DMS53 (cell line): ENCODE data around the gene WDR35.
"Not testable (repeated sequence)": the region's sequence is repeated elsewhere in the genome, so short reads cannot be mapped to it uniquely, and the experiment has no call there.

ENCODE experiments used
- DNase-seq: peaks from one replicate; lab custom pipeline; 2025; lab: John Stamatoyannopoulos, UW

WDR35 gene

DNA sequence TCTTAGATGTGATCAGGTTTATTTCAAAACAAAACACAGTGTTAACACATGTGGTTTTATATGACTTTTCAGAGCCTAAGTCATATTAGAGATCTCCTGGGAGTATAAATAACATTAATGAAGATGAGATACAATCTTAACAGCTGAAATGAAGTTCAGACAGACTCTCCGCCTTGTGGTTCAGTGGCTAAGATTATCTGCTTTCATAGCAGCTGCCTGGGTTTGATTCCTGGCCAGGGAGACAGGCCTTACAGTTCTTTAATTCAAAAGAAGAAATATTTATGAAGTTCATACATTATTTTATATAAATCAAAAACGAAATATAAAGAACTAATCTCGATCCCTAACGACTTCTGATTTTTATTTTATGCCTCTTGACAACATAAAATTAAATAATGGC, 52.9 kb downstream of the WDR35 start:
- DNase-seq, result no peak

DNA sequence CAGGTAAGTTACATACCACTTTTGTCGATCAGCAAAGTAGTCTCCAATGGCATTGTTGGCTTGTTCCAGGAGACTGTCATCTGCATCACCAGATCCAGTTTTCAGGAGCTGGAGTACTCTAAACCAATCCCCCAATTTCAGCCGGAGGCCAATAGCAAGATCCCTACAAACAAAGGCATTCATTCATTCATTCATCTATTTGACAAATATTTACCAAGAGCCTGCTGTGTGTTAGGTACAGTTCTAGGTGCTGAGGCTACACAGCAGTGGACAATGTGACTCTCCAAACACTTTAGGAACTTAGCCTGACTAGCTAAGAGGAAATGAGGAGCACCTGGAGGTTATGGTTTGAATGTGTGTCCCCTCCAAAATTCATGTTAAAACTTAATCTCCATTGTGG, 53.7 kb downstream of the WDR35 start:
- DNase-seq, result no peak

DNA sequence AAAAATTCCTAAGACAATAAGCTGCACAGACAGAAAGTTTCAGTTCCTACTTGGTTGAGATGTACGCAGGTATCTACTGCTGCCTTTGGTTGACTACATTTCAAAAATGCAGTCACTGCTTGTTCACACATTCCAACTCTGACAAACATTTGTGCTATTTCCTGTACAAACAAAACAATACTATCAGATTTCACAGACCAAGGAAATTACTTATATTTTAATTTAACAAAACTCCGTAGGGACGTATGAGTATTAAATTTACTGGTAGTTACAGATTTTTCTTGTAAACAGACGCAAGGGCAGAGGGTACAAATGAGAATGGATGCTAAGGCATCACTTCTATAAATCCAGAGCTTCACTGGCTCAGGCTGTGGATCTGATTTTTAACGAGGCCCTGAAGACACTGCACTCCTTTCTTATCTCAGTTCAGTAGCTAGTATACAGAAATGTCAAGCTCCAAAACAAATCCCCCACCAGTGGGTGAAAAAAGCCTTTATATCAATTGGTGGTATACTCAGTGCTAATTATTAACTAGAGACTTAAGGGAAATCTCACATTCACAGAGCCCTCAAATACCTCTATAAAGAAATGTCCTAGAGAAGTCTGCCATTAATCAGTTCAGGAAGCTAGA, 56.4 kb downstream of the WDR35 start:
- peak; percentile 29 for DNase-seq

DNA sequence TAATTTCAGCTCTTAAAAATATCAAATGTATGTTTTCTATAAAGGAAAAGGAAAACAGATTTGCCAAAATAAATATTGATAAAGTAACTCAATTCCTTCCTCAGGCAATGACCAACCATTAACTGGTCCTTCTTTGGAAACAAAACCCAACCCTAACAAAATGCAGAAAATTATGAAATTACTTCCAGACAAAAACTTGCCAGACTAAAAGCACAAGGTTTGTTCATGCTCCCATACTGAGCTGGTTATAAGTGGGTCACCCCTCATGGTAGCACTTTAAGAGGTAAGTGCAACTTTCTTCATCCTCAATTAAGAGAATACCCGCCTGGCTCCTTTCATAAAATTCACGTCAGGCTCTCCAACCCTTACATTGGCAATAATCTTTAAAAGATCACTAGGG, 57.0 kb downstream of the WDR35 start:
- no peak for DNase-seq

DNA sequence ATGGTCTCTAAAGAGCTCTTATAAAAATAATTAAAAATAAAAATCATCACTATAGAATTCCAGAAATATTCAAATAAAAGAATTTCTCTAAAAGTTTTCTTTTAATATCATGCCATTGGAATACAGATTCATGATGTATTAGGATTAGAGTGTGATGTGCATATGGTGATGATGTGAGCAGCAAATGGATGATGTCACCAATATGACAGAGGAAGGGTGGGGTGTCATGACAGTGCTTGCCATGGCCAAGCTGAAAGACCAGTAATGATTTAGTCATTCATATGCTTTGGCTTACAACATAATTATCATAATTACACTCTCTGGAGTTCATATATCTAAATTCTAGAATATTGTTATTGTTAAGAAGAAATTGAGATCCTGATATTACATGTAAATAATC, 60.7 kb downstream of the WDR35 start:
- no peak for DNase-seq

DNA sequence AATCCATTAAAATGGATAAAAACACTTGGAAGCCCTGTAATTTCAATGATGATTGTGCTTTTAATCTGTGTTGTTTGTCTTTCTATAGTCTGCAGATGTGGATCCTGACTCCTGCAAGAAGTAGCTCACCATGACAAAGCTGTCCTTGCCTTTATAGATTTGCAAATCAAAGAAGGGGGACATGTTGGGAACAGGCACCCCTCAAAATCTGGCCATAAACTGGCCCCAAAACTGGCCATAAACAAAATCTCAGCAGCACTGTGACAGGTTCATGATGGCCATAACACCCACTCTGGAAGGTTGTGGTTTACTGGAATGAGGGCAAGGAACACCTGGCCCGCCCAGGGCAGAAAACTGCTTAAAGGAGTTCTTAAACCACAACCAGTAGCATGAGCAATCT, 62.1 kb downstream of the WDR35 start:
- not testable (repeated sequence) for DNase-seq

DNA sequence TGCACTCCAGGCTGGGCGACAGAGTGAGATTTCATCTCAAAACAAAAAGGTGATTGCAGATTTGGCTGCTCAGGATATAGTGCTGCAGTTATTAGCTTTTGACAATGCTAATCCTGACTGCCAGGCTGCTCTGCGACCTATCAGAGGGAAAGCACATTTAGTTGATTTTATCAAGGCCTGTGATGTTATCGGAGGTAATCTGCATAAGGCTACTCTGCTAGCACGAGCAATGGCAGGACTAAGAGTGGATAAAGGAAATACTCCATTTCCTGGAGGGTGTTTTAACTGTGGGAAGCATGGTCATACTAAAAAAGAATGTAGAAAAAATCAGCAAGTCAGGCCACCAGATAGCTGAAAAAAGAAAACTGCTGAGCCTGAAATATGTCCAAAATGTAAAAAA, 65.4 kb downstream of the WDR35 start:
- not testable (repeated sequence) for DNase-seq

DNA sequence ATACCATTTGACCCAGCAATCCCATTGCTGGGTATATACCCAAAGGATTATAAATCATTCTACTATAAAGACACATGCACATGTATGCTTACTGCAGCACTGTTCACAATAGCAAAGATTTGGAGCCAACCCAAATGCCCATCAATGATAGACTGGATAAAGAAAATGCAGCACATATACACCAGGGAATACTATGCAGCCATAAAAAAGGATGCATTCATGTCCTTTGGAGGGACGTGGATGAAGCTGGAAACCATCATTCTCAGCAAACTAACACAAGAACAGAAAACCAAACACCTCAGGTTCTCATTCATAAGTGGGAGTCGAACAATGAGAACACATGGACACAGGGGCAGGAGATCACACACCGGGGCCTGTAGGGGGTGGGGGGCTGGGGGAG, 67.7 kb downstream of the WDR35 start:
- DNase-seq, result not testable (repeated sequence)

DNA sequence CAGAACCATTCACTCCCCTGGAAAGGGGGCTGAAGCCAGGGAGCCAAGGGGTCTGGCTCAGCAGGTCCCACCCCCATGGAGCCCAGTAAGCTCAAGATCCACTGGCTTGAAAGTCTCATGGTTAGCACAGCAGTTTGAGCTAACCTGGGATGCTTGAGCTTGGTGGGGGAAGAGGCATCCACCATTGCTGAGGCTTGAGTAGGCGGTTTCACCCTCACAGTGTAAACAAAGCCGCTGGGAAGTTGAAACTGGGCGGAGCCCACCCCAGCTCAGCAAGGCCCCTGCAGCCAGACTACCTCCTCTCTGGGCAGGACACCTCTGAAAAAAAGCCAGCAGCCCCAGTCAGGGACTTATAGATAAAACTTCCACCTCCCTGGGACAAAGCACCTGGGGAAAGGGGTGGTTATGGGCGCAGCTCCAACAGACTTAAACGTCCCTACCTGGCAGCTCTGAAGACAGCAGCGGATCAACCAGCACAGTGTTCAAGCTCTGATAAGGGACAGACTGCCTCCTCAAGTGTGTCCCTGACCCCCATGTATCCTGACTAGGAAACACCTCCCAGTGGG, 73.4 kb downstream of the WDR35 start:
- DNase-seq, result no peak

DNA sequence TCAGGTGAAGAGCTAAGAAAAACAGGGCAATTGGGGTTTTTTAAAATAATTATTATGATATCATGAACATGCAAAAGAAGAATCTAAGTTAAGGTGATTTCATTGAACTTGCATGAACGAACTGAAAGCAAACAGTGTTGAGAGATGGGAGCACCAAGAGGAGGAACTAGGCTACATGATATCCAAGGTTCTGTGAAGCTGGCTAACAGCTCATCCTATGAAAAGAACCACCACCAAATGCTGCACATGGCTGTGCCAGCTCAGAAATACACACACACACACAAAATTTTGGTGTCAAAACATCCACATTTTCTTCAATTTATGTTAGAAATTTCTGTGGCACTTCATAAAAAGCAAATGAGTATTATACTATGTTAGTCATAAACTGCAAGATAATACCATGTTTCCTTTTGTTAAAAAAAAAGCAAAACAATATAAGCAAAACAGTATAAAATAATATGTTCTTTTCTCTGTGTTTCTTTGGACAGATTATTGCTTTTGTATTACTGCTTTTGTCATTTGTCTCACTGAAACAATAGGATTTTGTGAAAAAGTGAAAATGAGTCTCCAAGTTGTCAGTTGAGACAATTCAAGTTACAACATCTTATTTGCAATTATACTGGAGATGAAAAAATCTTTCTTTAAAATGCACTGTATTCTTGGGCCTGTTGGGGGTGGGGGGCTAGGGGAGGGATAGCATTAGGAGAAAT, 75.5 kb downstream of the WDR35 start:
- DNase-seq, result no peak

DNA sequence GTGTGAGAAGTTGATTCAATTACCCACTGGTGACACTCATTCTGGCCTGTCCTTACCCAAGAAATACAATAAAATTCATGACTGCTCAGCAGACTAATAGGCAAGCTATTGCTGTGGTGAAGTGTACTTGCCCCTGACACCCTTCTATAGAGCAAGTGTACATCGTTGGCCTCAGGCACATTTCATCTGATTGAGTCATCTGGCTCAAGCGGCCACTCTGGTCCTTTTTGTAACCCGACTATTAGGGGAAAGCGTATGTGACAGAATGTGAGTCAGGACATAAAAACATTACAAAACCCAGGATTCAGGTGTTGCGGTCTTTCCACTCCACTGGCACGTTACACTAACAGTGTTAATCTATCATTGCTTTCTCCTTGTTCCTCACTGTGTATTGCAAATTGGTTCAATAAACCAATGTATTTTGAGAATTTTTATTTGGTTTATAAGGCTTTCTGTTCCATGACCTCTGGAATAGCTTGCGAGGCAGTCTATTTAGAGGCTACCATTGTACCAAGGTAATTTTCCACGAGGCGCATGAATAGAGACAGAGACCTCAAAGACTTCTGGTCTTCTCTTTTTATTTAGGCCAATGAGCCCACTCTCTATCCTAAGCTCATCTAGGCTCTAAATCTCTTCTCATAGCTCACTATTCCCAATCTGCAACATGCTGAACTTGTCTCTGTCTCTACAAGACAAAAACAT, 77.9 kb downstream of the WDR35 start:
- DNase-seq, result no peak

DNA sequence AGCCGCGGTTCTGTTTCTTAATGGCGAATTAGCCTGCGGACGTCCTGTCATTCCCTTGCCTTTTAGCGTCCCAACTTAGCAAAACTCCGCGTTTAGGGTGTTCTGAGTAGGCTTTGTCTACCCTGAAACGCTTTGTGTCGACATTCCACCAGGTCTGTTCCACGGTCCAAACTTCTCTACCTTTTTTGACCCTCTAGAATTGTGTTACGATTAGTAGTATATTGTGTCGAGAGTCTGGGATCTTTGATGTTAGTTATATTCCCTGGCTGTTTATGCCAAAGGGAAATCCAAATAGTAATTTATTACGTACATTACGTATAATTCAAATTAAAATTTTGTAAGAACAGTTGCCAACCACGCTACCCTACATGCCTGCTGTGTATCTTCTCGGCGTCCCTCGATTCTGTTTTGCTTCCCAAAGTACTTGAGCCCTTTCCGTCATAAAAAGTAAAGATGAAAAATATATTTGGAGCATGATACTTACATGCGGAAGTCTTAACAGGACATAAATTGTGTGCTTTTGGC, 87.6 kb downstream of the WDR35 start:
- peak; percentile 50 for DNase-seq

DNA sequence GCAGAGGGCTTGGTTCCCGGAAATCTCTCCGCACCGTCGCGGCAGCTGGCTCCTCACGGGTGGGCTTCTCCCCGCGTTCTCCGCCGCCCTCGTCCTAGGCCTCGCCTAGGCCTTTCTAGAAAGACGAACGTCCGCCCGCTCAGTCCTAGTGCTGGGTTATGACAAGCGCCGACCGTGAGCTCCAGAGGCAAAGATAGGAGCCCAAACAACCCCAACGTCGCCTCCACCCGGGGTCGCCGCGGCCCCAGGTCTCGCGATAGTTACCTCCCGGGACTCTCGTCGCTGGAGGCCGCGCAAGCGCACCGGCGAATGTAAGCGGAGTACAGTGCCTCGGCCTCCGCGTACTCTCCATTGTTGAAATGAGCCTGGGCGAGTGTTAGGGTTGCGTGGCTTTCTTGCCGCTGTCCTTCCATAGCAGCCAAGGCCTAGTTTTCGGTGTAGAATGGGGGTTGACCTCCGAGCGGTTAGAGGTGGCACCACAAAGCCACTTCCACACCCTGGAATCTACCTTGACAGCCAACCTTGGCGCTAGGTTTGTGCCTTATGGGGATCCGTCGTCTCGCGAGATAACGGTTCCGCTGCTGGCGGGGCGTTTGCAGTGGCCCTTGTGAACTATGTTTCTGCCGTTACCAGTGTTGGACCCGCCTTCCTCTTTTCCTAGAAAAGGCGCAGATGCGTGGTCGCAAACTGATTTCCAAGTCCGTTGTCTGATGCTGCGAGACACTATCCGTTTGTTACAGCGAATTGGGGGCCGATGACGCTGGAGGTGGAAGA, 88.3 kb downstream of the WDR35 start, which contains the start of gene TTC32:
TTC32 (minus strand) TSS at position 542 of the 774 bp plus-strand sequence; CDS start at position 413, 129 bp downstream.
- DNase-seq, result peak; percentile 94

DNA sequence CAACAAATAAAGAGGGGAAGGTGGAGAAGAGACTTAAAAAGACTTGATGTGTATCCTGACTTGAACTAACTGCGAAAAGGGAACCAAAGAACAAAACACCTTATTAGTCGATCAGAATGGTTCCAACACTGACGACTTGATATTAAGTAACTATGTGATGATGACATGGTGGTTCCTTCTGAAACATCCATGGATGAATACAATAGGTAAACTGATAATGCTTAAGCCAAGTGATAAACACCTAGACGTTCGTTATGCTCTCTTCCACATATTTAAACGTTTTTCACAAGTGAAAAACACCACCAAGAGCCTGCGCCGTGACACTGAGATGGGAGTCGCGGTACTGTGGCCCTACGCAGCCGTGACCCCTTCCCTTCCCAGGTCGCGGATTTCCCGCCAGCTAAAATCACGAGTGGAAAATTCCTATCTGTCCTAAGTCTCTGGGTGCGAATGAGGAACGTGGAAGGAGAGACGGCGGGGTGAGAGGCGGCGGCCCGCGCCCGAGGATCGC, 88.9 kb downstream of the WDR35 start:
- DNase-seq, result peak; percentile 47

DNA sequence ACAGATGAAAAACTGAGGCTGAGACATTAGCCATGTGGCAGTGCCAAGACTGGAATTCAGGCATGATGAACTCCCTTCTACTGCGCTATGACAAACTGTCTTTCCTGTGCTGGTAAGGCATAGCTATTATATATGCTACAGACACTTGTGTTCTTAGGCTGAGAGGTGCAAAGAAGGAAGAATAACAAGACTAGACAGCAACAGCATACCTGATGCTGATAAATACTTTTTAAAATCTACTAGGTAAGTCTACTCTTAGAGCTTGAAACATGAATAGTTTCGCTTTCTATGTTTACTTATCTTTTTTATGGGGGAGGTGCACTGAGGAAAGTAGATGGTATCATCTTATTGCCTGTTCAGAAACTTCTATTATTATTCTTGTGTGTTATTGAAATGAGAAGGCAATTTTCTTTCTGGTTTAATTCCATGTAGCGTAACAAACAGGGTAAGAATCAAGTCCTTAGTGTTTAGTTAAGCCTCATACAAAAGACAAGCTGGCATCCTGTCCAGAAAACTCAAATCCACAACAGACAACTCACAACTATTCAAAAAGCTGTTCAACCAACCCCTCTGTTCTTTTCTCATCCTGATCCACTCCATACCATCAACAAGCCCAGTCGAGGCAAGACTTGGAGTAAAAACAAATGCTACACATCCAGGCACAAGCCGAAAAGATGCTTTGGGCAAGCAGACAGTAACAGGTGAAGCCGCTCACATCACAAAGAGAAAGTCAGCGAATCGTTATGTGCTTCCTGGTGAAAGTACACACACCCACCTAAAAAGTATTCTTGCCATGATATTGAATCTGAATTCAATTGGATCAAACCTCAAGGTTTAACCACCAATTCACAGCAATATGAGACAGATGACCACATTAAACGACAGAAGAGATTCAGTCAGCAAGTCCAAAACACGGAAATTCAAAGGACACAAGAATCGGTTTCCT, 89.6 kb downstream of the WDR35 start:
- DNase-seq, result peak; percentile 47

DNA sequence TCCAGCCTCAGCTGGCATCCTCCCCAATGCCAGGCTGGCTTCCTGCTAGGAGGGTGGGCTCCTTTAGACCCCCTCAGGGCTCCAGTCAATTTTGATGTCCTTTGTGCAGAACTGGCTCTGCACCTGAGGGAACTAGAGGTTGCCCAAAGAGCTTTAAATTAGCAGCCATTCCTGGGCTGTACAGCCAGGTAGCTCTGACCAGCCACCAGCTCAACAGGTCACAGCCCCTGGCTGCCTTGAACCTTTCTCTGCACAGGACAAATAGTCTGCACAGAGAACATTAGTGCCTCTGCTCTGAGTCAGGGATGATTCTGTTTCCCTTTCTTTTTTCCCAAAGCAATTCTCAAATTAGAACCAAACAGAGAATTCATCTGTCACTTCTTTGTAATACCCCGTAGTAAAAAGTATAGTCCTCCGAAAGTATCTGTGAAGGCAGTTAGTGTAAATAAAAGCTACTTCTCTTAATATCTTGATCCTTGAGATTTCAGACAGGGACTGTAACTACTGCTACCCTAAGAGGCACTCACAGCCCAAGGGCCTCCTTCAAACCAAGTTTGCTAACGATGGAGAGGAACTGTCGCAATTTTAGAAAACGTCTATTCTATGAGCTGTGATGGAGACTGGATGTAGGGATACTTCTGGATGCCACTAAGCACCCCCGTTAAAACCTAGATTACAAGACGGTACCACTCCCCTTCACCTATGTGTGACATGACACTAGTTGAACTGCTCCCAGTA, 91.1 kb downstream of the WDR35 start:
- no peak for DNase-seq

DNA sequence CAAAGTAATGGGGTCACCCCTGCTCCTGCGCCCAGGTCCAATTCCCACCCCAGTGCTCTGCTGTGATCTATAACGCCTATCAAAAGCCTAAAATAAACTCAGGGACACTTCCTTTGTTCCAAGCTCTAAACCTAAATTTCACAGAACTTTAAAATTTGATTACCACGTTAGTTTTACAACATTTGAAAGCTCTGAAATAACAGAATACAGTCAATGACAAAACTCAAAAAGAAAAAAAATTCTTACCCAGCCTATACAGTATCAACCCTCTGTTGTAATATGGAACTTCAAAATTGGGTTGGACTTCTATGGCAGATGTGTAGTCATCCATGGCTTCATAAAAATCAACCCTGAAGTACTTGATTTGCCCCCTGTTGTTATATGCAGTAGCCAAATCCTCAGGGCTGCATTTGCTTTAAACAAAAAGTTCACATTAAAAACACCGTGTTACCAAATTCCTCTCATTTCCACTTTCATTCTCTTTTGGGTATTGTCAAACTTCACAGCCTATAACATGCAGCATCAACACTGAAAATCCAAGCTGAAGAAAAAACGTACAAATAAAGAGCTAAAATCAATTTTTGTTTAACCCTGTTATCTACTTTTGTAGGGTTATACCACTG, 92.2 kb downstream of the WDR35 start:
- DNase-seq, result no peak

DNA sequence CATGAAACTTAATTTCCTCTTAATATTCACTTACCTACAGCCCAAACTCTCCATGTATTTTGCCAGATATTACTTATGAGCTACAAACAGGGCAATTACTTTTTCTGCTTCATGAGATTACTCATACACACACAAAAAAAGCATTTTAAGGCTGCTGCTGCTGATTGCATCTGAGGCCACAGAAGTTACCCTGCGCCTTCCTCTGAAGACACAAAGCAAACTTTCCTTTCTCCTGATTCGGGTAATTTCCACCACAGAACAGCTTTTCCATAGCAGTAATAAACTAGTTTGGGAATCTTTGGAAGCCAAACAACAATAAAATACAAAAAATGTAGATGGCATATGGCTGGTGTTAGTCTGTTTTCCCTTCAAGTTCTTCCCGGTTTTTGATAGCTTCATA, 94.4 kb downstream of the WDR35 start:
- DNase-seq, result no peak

DNA sequence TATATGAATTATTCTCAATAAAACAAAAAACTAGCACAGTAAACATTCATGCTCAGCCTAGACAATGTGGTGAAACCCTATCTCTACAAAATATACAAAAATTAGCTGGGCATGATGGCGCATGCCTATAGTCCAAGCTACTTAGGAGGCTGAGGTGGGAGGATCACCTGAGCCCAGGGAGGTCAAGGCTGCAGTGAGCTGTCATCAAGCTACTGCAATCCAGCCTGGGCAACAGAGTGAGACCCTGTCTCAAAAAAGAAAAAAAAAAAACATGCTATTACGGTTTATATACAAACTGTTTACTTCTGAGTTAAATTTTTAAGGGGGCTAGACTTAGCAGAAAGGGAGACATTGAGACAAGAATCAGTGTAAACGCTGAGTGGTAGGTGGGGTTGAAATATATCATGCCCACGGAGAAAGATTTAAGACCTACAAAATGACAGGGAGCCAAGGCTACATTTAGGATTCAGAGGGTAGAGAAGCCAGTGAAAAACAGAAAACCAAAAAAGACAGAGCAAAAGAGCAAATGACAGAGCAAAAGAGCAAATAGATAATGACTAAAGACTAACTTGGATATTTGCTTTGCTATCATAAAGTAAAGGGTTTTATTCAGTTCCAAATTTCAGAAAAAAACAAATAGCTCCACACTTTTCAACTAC, 95.6 kb downstream of the WDR35 start:
- DNase-seq, result no peak
